Lung (tissue), 12 donors: ENCODE results near the gene WASHC3. TPM values are rescaled to one million over a fixed set of nuclear protein-coding genes. Genes with fewer than 3 reads are reported as not detected.

ENCODE experiments used
- ATAC-seq: fragments of 200-7000 bp; cut with Tn5 transposase; one replicate; pipeline ENCODE4 v1.9.1; 2020; ENCODE audit warnings: moderate number of reproducible peaks; ENCODE audit not compliant: insufficient read depth, low FRiP score
- DNase-seq, 3 donors: peaks; one replicate each; pipeline ENCODE4 v3.0.0-alpha.2; 2013 to 2017
- H3K27ac ChIP-seq, 2 donors: one replicate each; pipeline ENCODE4 v1.5.1; 2013; ENCODE audit warnings: mild to moderate bottlenecking in 2 of 2, moderate library complexity in 2 of 2, control low read depth in 1 of 2, inconsistent platforms in 1 of 2, low read depth in 1 of 2, low read length in 1 of 2
- H3K27me3 ChIP-seq, 3 donors: one replicate each; pipeline ENCODE4 v1.5.1; 2013; ENCODE audit warnings: low read length in 2 of 3; ENCODE audit not compliant: control insufficient read depth in 3 of 3, insufficient read depth in 3 of 3
- H3K36me3 ChIP-seq, 4 donors: one replicate each; pipeline ENCODE4 v1.5.1; 2013; ENCODE audit warnings: low read length in 4 of 4, mild to moderate bottlenecking in 1 of 4, moderate library complexity in 1 of 4; ENCODE audit not compliant: control insufficient read depth in 4 of 4, insufficient read depth in 4 of 4
- H3K4me1 ChIP-seq, 5 donors: one replicate each; pipeline ENCODE4 v1.5.1; 2013; ENCODE audit warnings: low read length in 5 of 5, mild to moderate bottlenecking in 2 of 5, moderate library complexity in 1 of 5; ENCODE audit not compliant: control insufficient read depth in 5 of 5, insufficient read depth in 5 of 5
- H3K4me3 ChIP-seq: one replicate; pipeline ENCODE4 v1.5.1; 2013; ENCODE audit warnings: mild to moderate bottlenecking, control low read depth, moderate library complexity
- H3K9ac ChIP-seq, 2 donors: one replicate each; pipeline ENCODE4 v1.5.1; 2013; ENCODE audit warnings: low read length in 2 of 2, control low read depth in 1 of 2; ENCODE audit not compliant: insufficient read depth in 1 of 2
- H3K9me3 ChIP-seq, 4 donors: one replicate each; pipeline ENCODE4 v1.5.1; 2013; ENCODE audit warnings: low read length in 3 of 4, mild to moderate bottlenecking in 1 of 4, moderate library complexity in 1 of 4; ENCODE audit not compliant: control insufficient read depth in 4 of 4, insufficient read depth in 3 of 4
- CTCF ChIP-seq: IDR thresholded peaks from 2 replicates; pipeline ENCODE4 v1.5.1; 2012; ENCODE audit warnings: mild to moderate bottlenecking; ENCODE audit errors: control extremely low read depth, extremely low read depth
- WGBS, 2 donors: extraction: QIAGEN DNeasy Blood & Tissue Kit; methylation state at CpG; one replicate each; pipeline ENCODE4 v1.1.7; 2013; 5-methylcytosine and 5-hydroxymethylcytosine counted together
- polyA plus RNA-seq, 2 donors: library from polyadenylated mRNA; stranded (reverse); fragments of 200-250 nt; gene quantifications; one replicate each; pipeline ENCODE4 v1.2.1, GENCODE V29; 2013
- total RNA-seq, 2 donors: library from RNA; depleted of rRNA in 1 of 2; stranded (reverse); fragments of >200 nt in 1 of 2; gene quantifications; one replicate each; pipeline ENCODE4 v1.2.1, GENCODE V29; 2014 to 2021
- donor health status: control.
- donor health status: control.
- donor health status: Bipolar disorder and iron deficiency.
- donor health status: healthy.
- donor health status: DM: yes; HTN: yes; CAD: no.

Gene WASHC3
- total and polyA plus RNA-seq, 4 donors, result 28.0 to 53.3 (median 45.2) TPM

- TF ChIP-seq CTCF, result no peak
- WGBS, 2 donors, result 90 to 93% methylated on average over 5 of the region's 5 CpGs
- no peak overlapping the region for H3K9ac ChIP-seq
- no peaks in the 10 kb centered on the region for H3K4me1 ChIP-seq
- no peaks in the 10 kb centered on the region for H3K36me3 ChIP-seq
- DNase-seq (no peak), ATAC-seq (no peak)
- no peak overlapping the region for H3K27ac ChIP-seq
- no peak overlapping the region for H3K4me3 ChIP-seq
- no peaks in the 10 kb centered on the region for H3K9me3 ChIP-seq
- no peaks in the 10 kb centered on the region for H3K27me3 ChIP-seq
Measured at GRCh38 chr12:102005256-102005655, 56.5 kb downstream of the WASHC3 start.

- Histone ChIP-seq H3K27me3 (no peaks in the 10 kb centered on the region), H3K4me1 (no peaks in the 10 kb centered on the region), H3K4me3 (no peak overlapping the region), H3K9me3 (no peaks in the 10 kb centered on the region), H3K36me3 (no peaks in the 10 kb centered on the region), H3K27ac (no peak overlapping the region), H3K9ac (no peak overlapping the region)
- no peak for ATAC-seq
- no peak for DNase-seq
- no peak for TF ChIP-seq CTCF
- whole genome bisulfite sequencing, 2 donors, result 92 to 93% methylated on average over 5 of the region's 5 CpGs
Measured at GRCh38 chr12:101997102-101997501, 64.7 kb downstream of the WASHC3 start.

- ATAC-seq, result no peak
- no peak for TF ChIP-seq CTCF
Measured at GRCh38 chr12:101995684-101996083, 66.1 kb downstream of the WASHC3 start.

DNA sequence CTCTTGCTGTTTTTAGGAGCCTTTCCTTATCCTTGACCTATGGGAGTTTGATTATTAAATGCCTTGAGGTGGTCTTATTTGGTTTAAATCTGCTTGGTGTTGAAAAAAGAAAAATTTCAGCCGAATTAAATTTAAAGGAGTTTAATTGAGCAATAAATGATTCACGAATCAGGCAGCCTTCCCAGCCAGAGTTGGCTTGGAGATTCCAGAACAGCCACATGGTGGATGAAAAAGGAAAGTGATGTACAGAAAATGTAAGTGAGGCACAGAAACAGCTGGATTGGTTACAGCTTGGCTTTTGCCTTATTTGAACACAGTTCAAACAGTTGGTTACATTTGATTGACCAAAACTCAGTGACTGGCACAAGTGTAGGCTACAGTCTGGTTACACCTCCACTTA lies 69.7 kb downstream of the WASHC3 start:
- Histone ChIP-seq H3K9me3 (no peaks in the 10 kb centered on the region), H3K36me3 (no peaks in the 10 kb centered on the region), H3K27ac (no peak overlapping the region), H3K4me1 (no peaks in the 10 kb centered on the region), H3K9ac (no peak overlapping the region), H3K4me3 (no peak overlapping the region), H3K27me3 (no peaks in the 10 kb centered on the region)
- 81 to 92% methylated on average over 2 of the region's 2 CpGs for WGBS, 2 donors
- ATAC-seq (no peak), DNase-seq (no peak)
- no peak for TF ChIP-seq CTCF

More at GRCh38 chr12:101995684-101996083, 66.1 kb downstream of the WASHC3 start:
- DNase-seq, result no peak
- Histone ChIP-seq H3K4me3 (no peak overlapping the region), H3K9ac (no peak overlapping the region), H3K4me1 (no peaks in the 10 kb centered on the region), H3K9me3 (no peaks in the 10 kb centered on the region), H3K36me3 (no peaks in the 10 kb centered on the region), H3K27ac (no peak overlapping the region), H3K27me3 (no peaks in the 10 kb centered on the region)
- WGBS, 2 donors, result 73 to 89% methylated on average over 4 of the region's 4 CpGs
